Tibial nerve (tissue), 4 donors: ENCODE results near the gene WDR31. TPM values are rescaled to one million over a fixed set of nuclear protein-coding genes. Genes with fewer than 3 reads are reported as not detected.
A peak's percentile ranks its signal among the peaks of the same experiment; 100 is the strongest.

ENCODE experiments used
- DNase-seq, 2 donors: peaks; one replicate each; pipeline ENCODE4 v3.0.0-alpha.2; 2019; ENCODE audit warnings: low spot score in 2 of 2
- H3K27ac ChIP-seq, 4 donors: fragments of 200-600 bp; sonication (generic) in 3 of 4; one replicate each; pipeline ENCODE4 v1.5.1; 2017 to 2019; ENCODE audit warnings: mild to moderate bottlenecking in 1 of 4
- H3K27me3 ChIP-seq, 2 donors: fragments of 200-600 bp; sonication (generic) in 1 of 2; one replicate each; pipeline versions ENCODE4 v1.5.1 to v1.6.0; 2017 to 2019
- H3K36me3 ChIP-seq, 3 donors: fragments of 200-600 bp; sonication (generic); one replicate each; pipeline ENCODE4 v1.5.1; 2018 to 2019
- H3K4me1 ChIP-seq, 4 donors: fragments of 200-600 bp; sonication (generic) in 3 of 4; one replicate each; pipeline ENCODE4 v1.5.1; 2017 to 2019
- H3K4me3 ChIP-seq, 4 donors: fragments of 200-600 bp; sonication (generic) in 3 of 4; one replicate each; pipeline ENCODE4 v1.5.1; 2017 to 2019; ENCODE audit warnings: mild to moderate bottlenecking in 1 of 4, moderate library complexity in 1 of 4
- H3K9me3 ChIP-seq, 4 donors: fragments of 200-600 bp; sonication (generic) in 3 of 4; one replicate each; pipeline ENCODE4 v1.5.1; 2017 to 2019
- CTCF ChIP-seq, 5 experiments: fragments of 200-600 bp in 3 of 5; fragments of 450-650 bp in 2 of 5; sonication (generic) in 3 of 5; IDR thresholded peaks; one replicate each; pipeline ENCODE4 v1.5.1; 2016 to 2019; ENCODE audit warnings: antibody characterized with exemption in 5 of 5, mild to moderate bottlenecking in 3 of 5, moderate library complexity in 2 of 5
- EP300 ChIP-seq, 2 donors: sonication (generic); formaldehyde crosslinking; IDR thresholded peaks; one replicate each; pipeline ENCODE4 v1.6.1; 2017; ENCODE audit warnings: antibody characterized with exemption in 2 of 2, mild to moderate bottlenecking in 1 of 2
- POLR2A ChIP-seq, 2 donors: fragments of 450-650 bp; IDR thresholded peaks; one replicate each; pipeline ENCODE4 v1.6.1; 2017; ENCODE audit warnings: antibody characterized with exemption in 2 of 2, mild to moderate bottlenecking in 2 of 2, moderate library complexity in 2 of 2
- WGBS, 2 donors: methylation state at CpG; one replicate each; pipeline ENCODE4 v1.1.5; 2018; 5-methylcytosine and 5-hydroxymethylcytosine counted together
- total RNA-seq, 4 donors: library from RNA; depleted of rRNA; stranded (reverse); fragments of >200 nt; gene quantifications; one replicate each; pipeline ENCODE4 v1.1.0, GENCODE V29; 2016

Gene WDR31
- total RNA-seq, 4 donors from 2014 or later: 0.60 to 2.8 (median 1.4) TPM

GRCh38 chr9:113326230-113326629 lies 13.8 kb downstream of the WDR31 start:
- 91 to 96% methylated on average over 4 of the region's 4 CpGs for WGBS, 2 donors
- Histone ChIP-seq H3K27ac (no peak overlapping the region), H3K9me3 (no peaks in the 10 kb centered on the region), H3K4me1 (no peaks in the 10 kb centered on the region), H3K27me3 (no peaks in the 10 kb centered on the region), H3K4me3 (no peak overlapping the region), H3K36me3 (peaks cover 0 to 46% (median 0%) of the 10 kb centered on the region in 3 donors)
- TF ChIP-seq POLR2A (IDR thresholded peaks at IDR 0.05): no peak
- TF ChIP-seq CTCF (IDR thresholded peaks at IDR 0.05): no peak
- no peak for DNase-seq

GRCh38 chr9:113322671-113323070 lies 17.4 kb downstream of the WDR31 start:
- Histone ChIP-seq H3K9me3 (no peaks in the 10 kb centered on the region), H3K27me3 (no peaks in the 10 kb centered on the region)
- no peak for DNase-seq

GRCh38 chr9:113320051-113320450 lies 20.0 kb downstream of the WDR31 start:
- WGBS, 2 donors: 93 to 94% methylated on average over 3 of the region's 3 CpGs
- Histone ChIP-seq H3K4me3 (no peak overlapping the region), H3K27ac (no peak overlapping the region), H3K9me3 (no peaks in the 10 kb centered on the region), H3K27me3 (no peaks in the 10 kb centered on the region), H3K4me1 (no peaks in the 10 kb centered on the region), H3K36me3 (peaks cover 0 to 78% (median 0%) of the 10 kb centered on the region in 3 donors)
- no peak for DNase-seq
- TF ChIP-seq POLR2A (IDR thresholded peaks at IDR 0.05) (no peak), CTCF (IDR thresholded peaks at IDR 0.05) (no peak), EP300 (IDR thresholded peaks at IDR 0.05) (no peak)

More at GRCh38 chr9:113322671-113323070, 17.4 kb downstream of the WDR31 start:
- Histone ChIP-seq H3K27ac (no peak overlapping the region), H3K4me1 (no peaks in the 10 kb centered on the region), H3K36me3 (peaks cover 0 to 61% (median 0%) of the 10 kb centered on the region in 3 donors), H3K4me3 (no peak overlapping the region)
- WGBS, 2 donors: 82 to 87% methylated on average over 6 of the region's 6 CpGs
- no peak for TF ChIP-seq EP300 (IDR thresholded peaks at IDR 0.05)
- TF ChIP-seq POLR2A (IDR thresholded peaks at IDR 0.05): no peak
- TF ChIP-seq CTCF (IDR thresholded peaks at IDR 0.05): no peak

GRCh38 chr9:113319054-113319453 lies 21.0 kb downstream of the WDR31 start:
- Histone ChIP-seq H3K27ac (no peak overlapping the region), H3K4me3 (no peak overlapping the region), H3K36me3 (peaks cover 0 to 87% (median 0%) of the 10 kb centered on the region in 3 donors), H3K27me3 (no peaks in the 10 kb centered on the region), H3K9me3 (no peaks in the 10 kb centered on the region), H3K4me1 (no peaks in the 10 kb centered on the region)
- 80 to 97% methylated on average over 2 of the region's 2 CpGs for WGBS, 2 donors
- DNase-seq: no peak
- TF ChIP-seq EP300 (IDR thresholded peaks at IDR 0.05): no peak
- TF ChIP-seq POLR2A (IDR thresholded peaks at IDR 0.05): no peak
- no peak for TF ChIP-seq CTCF (IDR thresholded peaks at IDR 0.05)

- no peaks in the 10 kb centered on the region for H3K4me1 ChIP-seq
- no peaks in the 10 kb centered on the region for H3K9me3 ChIP-seq
- TF ChIP-seq EP300 (IDR thresholded peaks at IDR 0.05) (no peak), POLR2A (IDR thresholded peaks at IDR 0.05) (no peak), CTCF (IDR thresholded peaks at IDR 0.05) (peak in 1 of 5 experiments; percentile 11)
- no peak overlapping the region for H3K27ac ChIP-seq
- DNase-seq: peak in 1 of 2 donors; percentile 44
- no peak overlapping the region for H3K4me3 ChIP-seq
- H3K27me3 ChIP-seq: no peaks in the 10 kb centered on the region
- H3K36me3 ChIP-seq: peaks cover 0 to 76% (median 0%) of the 10 kb centered on the region in 3 donors
- WGBS, 2 donors: 61 to 65% methylated on average over 2 of the region's 2 CpGs
Measured at GRCh38 chr9:113317777-113318176, 22.3 kb downstream of the WDR31 start.
